ENCODE data around the gene MYRF. TPM values are rescaled to one million over a fixed set of nuclear protein-coding genes. Genes with fewer than 3 reads are reported as not detected.

MYRF gene
- total RNA-seq, 1 donor from 2014 or later = 39.5 TPM

GRCh38 chr11:61799665-61800284 is 47.3 kb downstream of the MYRF start:
- no peak for FAIRE-seq
- H3K27me3 Mint-ChIP-seq (ENCODE audit: low read depth, unreplicated experiment) = no peaks in the 10 kb centered on the region
- H3K27ac Mint-ChIP-seq (ENCODE audit: unreplicated experiment) = no peak overlapping the region

GRCh38 chr11:61800331-61801281 is 48.2 kb downstream of the MYRF start:
- no peaks in the 10 kb centered on the region for H3K4me1 Mint-ChIP-seq (ENCODE audit: low read depth, unreplicated experiment)
- peaks cover 43% of the 10 kb centered on the region for H3K79me2 ChIP-seq (ENCODE audit: insufficient read depth, low read length)
- H3K4me3 Mint-ChIP-seq (ENCODE audit: unreplicated experiment) = no peak overlapping the region
- no peak overlapping the region for H2AFZ ChIP-seq (ENCODE audit: low read depth, low read length)
- no peaks in the 10 kb centered on the region for H3K27me3 ChIP-seq (ENCODE audit: insufficient read depth, low read length)
- peaks cover 31% of the 10 kb centered on the region for H3K36me3 ChIP-seq (ENCODE audit: insufficient read depth, low read length)
- no peak overlapping the region for H3K4me3 ChIP-seq (ENCODE audit: insufficient read depth, low read depth, low read length)
- peaks cover 5% of the 10 kb centered on the region for H3K4me1 ChIP-seq (ENCODE audit: insufficient read depth, low read length)
- H3K36me3 Mint-ChIP-seq (ENCODE audit: low read depth, unreplicated experiment) = peaks cover 11% of the 10 kb centered on the region
- TF ChIP-seq, protein P1, sequence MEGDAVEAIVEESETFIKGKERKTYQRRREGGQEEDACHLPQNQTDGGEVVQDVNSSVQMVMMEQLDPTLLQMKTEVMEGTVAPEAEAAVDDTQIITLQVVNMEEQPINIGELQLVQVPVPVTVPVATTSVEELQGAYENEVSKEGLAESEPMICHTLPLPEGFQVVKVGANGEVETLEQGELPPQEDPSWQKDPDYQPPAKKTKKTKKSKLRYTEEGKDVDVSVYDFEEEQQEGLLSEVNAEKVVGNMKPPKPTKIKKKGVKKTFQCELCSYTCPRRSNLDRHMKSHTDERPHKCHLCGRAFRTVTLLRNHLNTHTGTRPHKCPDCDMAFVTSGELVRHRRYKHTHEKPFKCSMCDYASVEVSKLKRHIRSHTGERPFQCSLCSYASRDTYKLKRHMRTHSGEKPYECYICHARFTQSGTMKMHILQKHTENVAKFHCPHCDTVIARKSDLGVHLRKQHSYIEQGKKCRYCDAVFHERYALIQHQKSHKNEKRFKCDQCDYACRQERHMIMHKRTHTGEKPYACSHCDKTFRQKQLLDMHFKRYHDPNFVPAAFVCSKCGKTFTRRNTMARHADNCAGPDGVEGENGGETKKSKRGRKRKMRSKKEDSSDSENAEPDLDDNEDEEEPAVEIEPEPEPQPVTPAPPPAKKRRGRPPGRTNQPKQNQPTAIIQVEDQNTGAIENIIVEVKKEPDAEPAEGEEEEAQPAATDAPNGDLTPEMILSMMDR (IDR thresholded peaks at IDR 0.05; ENCODE audit: insufficient read depth, low read depth, low read length) = no peak
- no peak for TF ChIP-seq EZH2 (IDR thresholded peaks at IDR 0.05; ENCODE audit: insufficient read depth, low read length)
- no peak overlapping the region for H3K4me2 ChIP-seq (ENCODE audit: low read length)
- H3K27ac ChIP-seq (ENCODE audit: low read depth, low read length) = no peak overlapping the region
- no peaks in the 10 kb centered on the region for H3K27me3 Mint-ChIP-seq (ENCODE audit: low read depth, unreplicated experiment)
- no peaks in the 10 kb centered on the region for H3K9me3 ChIP-seq (ENCODE audit: insufficient read depth, low read depth, low read length)
- no peak for FAIRE-seq
- no peak overlapping the region for H3K27ac Mint-ChIP-seq (ENCODE audit: unreplicated experiment)
- H3K9me3 Mint-ChIP-seq (ENCODE audit: unreplicated experiment) = no peaks in the 10 kb centered on the region
- peaks cover 7% of the 10 kb centered on the region for H4K20me1 ChIP-seq (ENCODE audit: insufficient read depth, low read length)
- DNase-seq (ENCODE audit: low read depth) = no peak
- H3K9ac ChIP-seq (ENCODE audit: low read length) = no peak overlapping the region

More at GRCh38 chr11:61799665-61800284, 47.3 kb downstream of the MYRF start:
- H3K9me3 Mint-ChIP-seq (ENCODE audit: unreplicated experiment) = no peaks in the 10 kb centered on the region
- TF ChIP-seq EZH2 (IDR thresholded peaks at IDR 0.05; ENCODE audit: insufficient read depth, low read length) = no peak
- TF ChIP-seq, protein P1 (IDR thresholded peaks at IDR 0.05; ENCODE audit: insufficient read depth, low read depth, low read length) = no peak
- Histone ChIP-seq H3K27me3 (ENCODE audit: insufficient read depth, low read length) (no peaks in the 10 kb centered on the region), H3K4me1 (ENCODE audit: insufficient read depth, low read length) (peaks cover 5% of the 10 kb centered on the region), H3K9ac (ENCODE audit: low read length) (no peak overlapping the region), H3K36me3 (ENCODE audit: insufficient read depth, low read length) (peaks cover 24% of the 10 kb centered on the region), H3K4me2 (ENCODE audit: low read length) (no peak overlapping the region), H2AFZ (ENCODE audit: low read depth, low read length) (no peak overlapping the region), H3K27ac (ENCODE audit: low read depth, low read length) (no peak overlapping the region), H3K79me2 (ENCODE audit: insufficient read depth, low read length) (peaks cover 51% of the 10 kb centered on the region), H3K9me3 (ENCODE audit: insufficient read depth, low read depth, low read length) (no peaks in the 10 kb centered on the region), H4K20me1 (ENCODE audit: insufficient read depth, low read length) (peaks cover 10% of the 10 kb centered on the region), H3K4me3 (ENCODE audit: insufficient read depth, low read depth, low read length) (no peak overlapping the region)
- no peak overlapping the region for H3K4me3 Mint-ChIP-seq (ENCODE audit: unreplicated experiment)
- no peaks in the 10 kb centered on the region for H3K4me1 Mint-ChIP-seq (ENCODE audit: low read depth, unreplicated experiment)
- peaks cover 12% of the 10 kb centered on the region for H3K36me3 Mint-ChIP-seq (ENCODE audit: low read depth, unreplicated experiment)
- no peak for DNase-seq (ENCODE audit: low read depth)
